ENCODE results near the gene UPF3B.
A peak's percentile ranks its signal among the peaks of the same experiment; 100 is the strongest.
"Not testable (repeated sequence)": the region's sequence is repeated elsewhere in the genome, so short reads cannot be mapped to it uniquely, and the experiment has no call there.

Gene UPF3B, protein sequence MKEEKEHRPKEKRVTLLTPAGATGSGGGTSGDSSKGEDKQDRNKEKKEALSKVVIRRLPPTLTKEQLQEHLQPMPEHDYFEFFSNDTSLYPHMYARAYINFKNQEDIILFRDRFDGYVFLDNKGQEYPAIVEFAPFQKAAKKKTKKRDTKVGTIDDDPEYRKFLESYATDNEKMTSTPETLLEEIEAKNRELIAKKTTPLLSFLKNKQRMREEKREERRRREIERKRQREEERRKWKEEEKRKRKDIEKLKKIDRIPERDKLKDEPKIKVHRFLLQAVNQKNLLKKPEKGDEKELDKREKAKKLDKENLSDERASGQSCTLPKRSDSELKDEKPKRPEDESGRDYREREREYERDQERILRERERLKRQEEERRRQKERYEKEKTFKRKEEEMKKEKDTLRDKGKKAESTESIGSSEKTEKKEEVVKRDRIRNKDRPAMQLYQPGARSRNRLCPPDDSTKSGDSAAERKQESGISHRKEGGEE

DNA sequence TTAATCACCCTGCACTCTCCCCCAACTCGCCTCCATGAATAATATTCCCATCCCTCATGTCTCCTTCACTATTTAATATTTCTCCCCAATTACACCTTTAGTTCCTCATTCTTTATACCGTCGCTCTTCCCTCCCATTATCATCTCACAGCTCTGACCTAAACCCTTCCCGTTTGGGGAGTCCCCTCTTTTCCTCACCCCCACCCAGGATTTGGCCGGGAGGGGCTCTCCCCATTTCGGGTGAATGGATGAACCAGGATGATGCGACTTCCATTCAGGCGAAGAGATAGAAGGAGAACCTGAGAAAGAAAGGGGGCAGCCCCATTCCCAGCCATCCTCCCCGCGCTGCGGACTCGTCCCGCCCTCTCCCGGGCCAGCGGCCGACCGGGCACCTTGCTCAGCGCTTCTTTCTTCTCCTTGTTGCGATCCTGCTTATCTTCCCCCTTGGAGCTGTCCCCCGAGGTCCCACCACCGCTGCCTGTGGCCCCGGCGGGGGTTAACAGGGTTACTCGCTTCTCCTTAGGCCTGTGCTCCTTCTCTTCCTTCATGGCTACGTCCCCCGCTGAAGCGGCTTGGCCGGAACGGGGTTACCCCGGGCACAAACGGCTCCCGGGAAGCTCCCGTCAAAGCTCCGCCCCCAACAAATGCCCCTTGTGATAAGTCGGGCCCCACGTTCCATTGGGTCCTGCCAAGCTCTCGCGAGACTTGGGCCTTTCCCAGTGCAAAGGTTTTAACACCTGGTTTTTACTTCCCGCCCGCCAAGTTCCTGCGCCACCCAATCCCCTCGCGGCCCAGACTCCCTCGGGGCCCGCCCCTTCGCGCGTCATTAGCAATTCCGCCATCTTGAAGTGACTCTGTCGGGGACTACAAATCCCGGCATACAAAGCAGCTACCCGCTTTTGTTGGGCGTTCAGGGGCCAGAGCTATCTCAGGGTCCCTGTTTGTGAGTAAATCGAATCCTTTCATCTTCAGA is at the start of gene UPF3B:
TSS of gene UPF3B (minus strand) at position 582 of the 972 bp plus-strand sequence. CDS start at position 547, 35 bp downstream.
- H3K27ac Mint-ChIP-seq, result peak within 1 kb of the TSS; percentile 95
- H3K27me3 Mint-ChIP-seq, result no peaks in the 10 kb centered on the region
- no peaks in the 10 kb centered on the region for H3K36me3 Mint-ChIP-seq
- no peaks in the 10 kb centered on the region for H3K9me3 Mint-ChIP-seq (ENCODE audit: low read depth)
- peak within 1 kb of the TSS; percentile 99 for H3K4me3 Mint-ChIP-seq
- peaks cover 18% of the 10 kb centered on the region for H3K4me1 Mint-ChIP-seq (ENCODE audit: low read depth)

- no peaks in the 10 kb centered on the region for H3K36me3 Mint-ChIP-seq
- no peaks in the 10 kb centered on the region for H3K27me3 Mint-ChIP-seq
- H3K9me3 Mint-ChIP-seq (ENCODE audit: low read depth), result no peaks in the 10 kb centered on the region
- no peak overlapping the region for H3K4me3 Mint-ChIP-seq
- peaks cover 6% of the 10 kb centered on the region for H3K4me1 Mint-ChIP-seq (ENCODE audit: low read depth)
- H3K27ac Mint-ChIP-seq, result no peak overlapping the region
These were observed 48.2 kb upstream of the UPF3B start for GRCh38 chrX:119900976-119901375.

- Mint-ChIP-seq H3K4me1 (ENCODE audit: low read depth) (peaks cover 6% of the 10 kb centered on the region), H3K9me3 (ENCODE audit: low read depth) (no peaks in the 10 kb centered on the region), H3K27ac (no peak overlapping the region), H3K4me3 (no peak overlapping the region), H3K36me3 (no peaks in the 10 kb centered on the region), H3K27me3 (no peaks in the 10 kb centered on the region)
These were observed 46.4 kb upstream of the UPF3B start for GRCh38 chrX:119899125-119899524.

DNA sequence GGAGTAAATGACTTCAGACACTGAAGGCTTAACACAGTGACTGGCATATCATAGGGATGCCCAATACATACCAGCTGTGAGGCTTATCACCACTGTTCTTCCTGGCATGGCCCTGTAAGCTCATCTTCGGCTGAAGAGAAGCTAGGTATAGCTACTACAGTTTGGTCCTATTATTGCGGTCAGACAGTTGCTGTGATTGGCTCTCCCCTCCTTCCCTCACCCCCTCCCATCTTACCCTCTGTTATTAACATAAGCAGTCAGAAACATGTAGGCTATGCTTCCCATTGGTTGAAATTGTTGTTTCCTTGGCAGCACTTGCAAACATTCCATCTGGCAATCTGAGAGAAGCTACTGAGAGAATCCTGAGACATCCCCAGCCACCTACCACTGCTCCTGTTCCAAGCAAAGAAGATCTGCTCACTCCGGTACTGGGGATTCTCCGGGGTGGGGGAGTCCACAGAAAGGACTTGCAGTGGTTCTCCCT is 43.1 kb upstream of the UPF3B start, which contains the start of gene AKAP14:
TSS of gene AKAP14 (plus strand) at position 51 of the 484 bp plus-strand sequence. CDS start 7,331 bp downstream, outside the sequence.
- no peaks in the 10 kb centered on the region for H3K27me3 Mint-ChIP-seq
- H3K9me3 Mint-ChIP-seq (ENCODE audit: low read depth), result no peaks in the 10 kb centered on the region
- H3K27ac Mint-ChIP-seq, result no peak within 1 kb of the TSS

GRCh38 chrX:119891961-119892692 is 39.4 kb upstream of the UPF3B start:
- H3K4me3 Mint-ChIP-seq; H3K9me3 Mint-ChIP-seq (ENCODE audit: low read depth); H3K4me1 Mint-ChIP-seq (ENCODE audit: low read depth); H3K27me3 Mint-ChIP-seq; H3K36me3 Mint-ChIP-seq; H3K27ac Mint-ChIP-seq: not testable (repeated sequence)

More for the DNA sequence above, 43.1 kb upstream of the UPF3B start, which contains the start of gene AKAP14:
- Mint-ChIP-seq H3K36me3 (no peaks in the 10 kb centered on the region), H3K4me1 (ENCODE audit: low read depth) (peaks cover 3% of the 10 kb centered on the region), H3K4me3 (no peak within 1 kb of the TSS)

GRCh38 chrX:119890626-119891025 is 37.9 kb upstream of the UPF3B start:
- not testable (repeated sequence) for H3K9me3 Mint-ChIP-seq (ENCODE audit: low read depth); H3K27me3 Mint-ChIP-seq; H3K36me3 Mint-ChIP-seq; H3K27ac Mint-ChIP-seq; H3K4me3 Mint-ChIP-seq; H3K4me1 Mint-ChIP-seq (ENCODE audit: low read depth)

- Mint-ChIP-seq H3K9me3 (ENCODE audit: low read depth) (no peaks in the 10 kb centered on the region), H3K36me3 (no peaks in the 10 kb centered on the region), H3K4me1 (ENCODE audit: low read depth) (peaks cover 6% of the 10 kb centered on the region), H3K4me3 (peak overlapping the region; percentile 23), H3K27me3 (no peaks in the 10 kb centered on the region), H3K27ac (no peak overlapping the region)
These were observed 35.1 kb upstream of the UPF3B start for GRCh38 chrX:119887721-119888425.

GRCh38 chrX:119885554-119886428 is 33.0 kb upstream of the UPF3B start:
- no peak overlapping the region for H3K27ac Mint-ChIP-seq

DNA sequence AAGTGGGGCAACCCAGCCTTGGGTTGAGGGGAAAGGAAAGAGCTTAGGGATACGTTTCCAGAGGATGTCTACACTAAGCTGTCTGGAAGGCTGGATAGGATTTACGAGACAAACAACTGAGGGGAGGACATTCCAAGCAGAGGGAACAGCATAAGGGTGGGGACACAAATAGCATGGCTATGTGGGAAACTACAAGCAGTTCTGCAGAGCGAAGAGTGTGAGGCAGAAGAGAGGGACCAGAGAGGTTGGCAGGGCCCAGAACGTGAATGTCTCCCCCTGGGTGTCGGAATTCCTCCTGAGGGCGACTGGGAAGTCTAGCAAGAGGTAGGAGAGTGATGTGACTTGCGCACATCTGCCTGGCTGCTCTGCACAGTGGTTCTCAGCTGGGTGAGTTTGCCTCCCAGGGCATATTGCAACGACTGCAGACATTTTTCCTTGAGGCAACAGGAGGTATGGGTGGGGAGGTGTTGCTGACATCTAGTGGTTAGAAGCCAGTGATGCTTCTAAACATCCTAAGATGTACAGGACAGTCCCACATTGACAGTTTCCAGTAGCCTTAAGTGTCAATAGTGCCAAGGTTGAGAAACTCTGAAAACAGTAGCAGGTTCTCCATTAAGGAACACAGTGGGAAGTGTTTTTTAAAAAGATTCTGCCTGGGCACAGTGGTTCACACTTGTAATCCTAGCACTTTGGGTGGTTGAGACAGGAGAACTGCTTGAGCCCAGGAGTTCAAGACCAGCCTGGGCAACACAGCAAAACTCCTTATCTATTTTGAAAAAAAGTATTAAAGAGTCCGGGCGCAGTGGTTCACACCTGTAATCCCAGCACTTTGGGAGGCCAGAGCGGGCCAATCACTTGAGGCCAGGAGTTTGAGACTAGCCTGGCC is 28.0 kb upstream of the UPF3B start:
- Mint-ChIP-seq H3K27ac (peak overlapping the region; percentile 77), H3K27me3 (no peaks in the 10 kb centered on the region), H3K4me3 (no peak overlapping the region), H3K4me1 (ENCODE audit: low read depth) (peaks cover 23% of the 10 kb centered on the region), H3K36me3 (no peaks in the 10 kb centered on the region), H3K9me3 (ENCODE audit: low read depth) (no peaks in the 10 kb centered on the region)

More at GRCh38 chrX:119885554-119886428, 33.0 kb upstream of the UPF3B start:
- Mint-ChIP-seq H3K4me1 (ENCODE audit: low read depth) (peaks cover 8% of the 10 kb centered on the region), H3K27me3 (no peaks in the 10 kb centered on the region), H3K4me3 (peak overlapping the region; percentile 27), H3K9me3 (ENCODE audit: low read depth) (no peaks in the 10 kb centered on the region), H3K36me3 (no peaks in the 10 kb centered on the region)

GRCh38 chrX:119880076-119880475 is 27.3 kb upstream of the UPF3B start:
- H3K27me3 Mint-ChIP-seq, result no peaks in the 10 kb centered on the region
- no peaks in the 10 kb centered on the region for H3K36me3 Mint-ChIP-seq
- H3K27ac Mint-ChIP-seq, result peak overlapping the region; percentile 77
- no peaks in the 10 kb centered on the region for H3K9me3 Mint-ChIP-seq (ENCODE audit: low read depth)
- peaks cover 23% of the 10 kb centered on the region for H3K4me1 Mint-ChIP-seq (ENCODE audit: low read depth)
- no peak overlapping the region for H3K4me3 Mint-ChIP-seq

- Mint-ChIP-seq H3K36me3 (no peaks in the 10 kb centered on the region), H3K9me3 (ENCODE audit: low read depth) (no peaks in the 10 kb centered on the region), H3K4me3 (no peak overlapping the region), H3K27ac (peak overlapping the region; percentile 58), H3K4me1 (ENCODE audit: low read depth) (peaks cover 25% of the 10 kb centered on the region), H3K27me3 (no peaks in the 10 kb centered on the region)
These were observed 26.0 kb upstream of the UPF3B start for GRCh38 chrX:119878740-119879139.

GRCh38 chrX:119871599-119872395 is 19.0 kb upstream of the UPF3B start, which contains the start of the genes NDUFA1 and RNF113A:
Gene NDUFA1 (plus strand): TSS chrX:119871832. CDS start chrX:119871912, 80 bp downstream.
Gene RNF113A (minus strand): TSS chrX:119871733. CDS start chrX:119871613, 120 bp downstream.
- Mint-ChIP-seq H3K9me3 (ENCODE audit: low read depth) (no peaks in the 10 kb centered on the region), H3K27me3 (no peaks in the 10 kb centered on the region), H3K4me1 (ENCODE audit: low read depth) (peaks cover 18% of the 10 kb centered on the region), H3K36me3 (no peaks in the 10 kb centered on the region), H3K4me3 (peak within 1 kb of the TSS; percentile 100), H3K27ac (peak within 1 kb of the TSS; percentile 99)

All from activated naive CD8-positive, alpha-beta T cell (primary cell).